Thyroid gland (tissue), 4 donors: ENCODE data around the gene RELCH.

ENCODE experiments used
- CTCF ChIP-seq, 6 experiments: fragments of 200-600 bp in 3 of 6; fragments of 450-650 bp in 3 of 6; sonication (generic) in 3 of 6; IDR thresholded peaks; one replicate each; pipeline ENCODE4 v1.5.1; 2016 to 2019; ENCODE audit warnings: antibody characterized with exemption in 6 of 6, mild to moderate bottlenecking in 2 of 6, inconsistent platforms in 1 of 6, moderate library complexity in 1 of 6
- POLR2A ChIP-seq, 2 donors: fragments of 450-650 bp; IDR thresholded peaks; one replicate each; pipeline ENCODE4 v1.6.1; 2017; ENCODE audit warnings: antibody characterized with exemption in 2 of 2, mild to moderate bottlenecking in 2 of 2, moderate library complexity in 1 of 2

- TF ChIP-seq POLR2A (IDR thresholded peaks at IDR 0.05) (no peak), CTCF (IDR thresholded peaks at IDR 0.05) (no peak)
Measured at GRCh38 chr18:62345909-62346308, 158.9 kb downstream of the RELCH start.
